ENCODE measurements around the gene PCDHGC3.

- TF ChIP-seq CTCF (conservative IDR thresholded peaks at IDR 0.05; ENCODE audit: low read depth in 2 of 2): no peak
- TF ChIP-seq EZH2 (IDR thresholded peaks at IDR 0.05; ENCODE audit: low read depth, unreplicated experiment): no peak
- TF ChIP-seq ZNF114 (CRISPR knock-in tag; IDR thresholded peaks at IDR 0.05): no peak
- TF ChIP-seq EZH2phosphoT487 (IDR thresholded peaks at IDR 0.05; ENCODE audit: unreplicated experiment): no peak
- TF ChIP-seq POLR2AphosphoS5 (IDR thresholded peaks at IDR 0.05; ENCODE audit: low read depth): no peak
Measured at GRCh38 chr5:141488591-141489561, 13.1 kb downstream of the PCDHGC3 start, which contains the start of gene PCDHGC5.
